Activated T-cell treated with anti-CD3 and anti-CD28 coated beads for 24 hours (primary cell): ENCODE results near the gene SEC14L5.
"Not testable (repeated sequence)": the region's sequence is repeated elsewhere in the genome, so short reads cannot be mapped to it uniquely, and the experiment has no call there.

Experiments used
- DNase-seq: peaks from one replicate; pipeline ENCODE4 v3.0.0-alpha.2; 2020; ENCODE audit warnings: low read depth

The SEC14L5 gene

DNA sequence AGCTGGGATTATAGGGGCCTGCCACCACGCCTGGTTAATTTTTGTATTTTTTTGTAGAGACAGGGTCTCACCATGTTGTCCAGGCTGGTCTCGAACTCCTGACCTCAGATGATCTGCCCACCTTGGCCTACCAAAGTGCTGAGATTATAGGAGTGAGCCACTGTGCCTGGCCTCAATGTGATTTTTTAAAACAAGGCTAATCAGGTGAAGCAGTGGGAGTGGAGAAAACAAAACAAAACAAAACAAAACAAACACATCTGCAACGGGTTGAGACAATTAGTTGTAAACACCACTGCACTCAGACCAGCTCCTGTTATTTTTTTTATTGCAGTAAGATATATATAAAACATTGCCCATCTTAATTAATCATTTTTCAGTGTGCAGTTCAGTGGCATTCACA, 6.5 kb upstream of the SEC14L5 start:
- not testable (repeated sequence) for DNase-seq

GRCh38 chr16:4954714-4955113, 3.4 kb upstream of the SEC14L5 start:
- DNase-seq: no peak

DNA sequence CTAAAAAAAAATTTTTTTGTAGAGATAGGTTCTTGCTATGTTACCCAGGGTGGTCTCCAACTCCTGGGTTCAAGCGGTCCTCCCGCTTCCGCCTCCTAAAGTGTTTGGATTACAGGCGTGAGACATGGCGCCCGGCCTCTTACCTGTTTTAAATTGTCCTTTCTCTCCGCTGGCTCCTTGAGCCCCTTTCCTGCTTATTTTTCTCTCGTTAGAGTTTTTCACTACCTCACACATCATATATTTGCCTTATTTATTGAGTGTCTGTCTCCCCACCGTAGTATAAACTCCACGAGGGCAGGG, 760 bp upstream of the SEC14L5 start:
- no peak for DNase-seq

DNA sequence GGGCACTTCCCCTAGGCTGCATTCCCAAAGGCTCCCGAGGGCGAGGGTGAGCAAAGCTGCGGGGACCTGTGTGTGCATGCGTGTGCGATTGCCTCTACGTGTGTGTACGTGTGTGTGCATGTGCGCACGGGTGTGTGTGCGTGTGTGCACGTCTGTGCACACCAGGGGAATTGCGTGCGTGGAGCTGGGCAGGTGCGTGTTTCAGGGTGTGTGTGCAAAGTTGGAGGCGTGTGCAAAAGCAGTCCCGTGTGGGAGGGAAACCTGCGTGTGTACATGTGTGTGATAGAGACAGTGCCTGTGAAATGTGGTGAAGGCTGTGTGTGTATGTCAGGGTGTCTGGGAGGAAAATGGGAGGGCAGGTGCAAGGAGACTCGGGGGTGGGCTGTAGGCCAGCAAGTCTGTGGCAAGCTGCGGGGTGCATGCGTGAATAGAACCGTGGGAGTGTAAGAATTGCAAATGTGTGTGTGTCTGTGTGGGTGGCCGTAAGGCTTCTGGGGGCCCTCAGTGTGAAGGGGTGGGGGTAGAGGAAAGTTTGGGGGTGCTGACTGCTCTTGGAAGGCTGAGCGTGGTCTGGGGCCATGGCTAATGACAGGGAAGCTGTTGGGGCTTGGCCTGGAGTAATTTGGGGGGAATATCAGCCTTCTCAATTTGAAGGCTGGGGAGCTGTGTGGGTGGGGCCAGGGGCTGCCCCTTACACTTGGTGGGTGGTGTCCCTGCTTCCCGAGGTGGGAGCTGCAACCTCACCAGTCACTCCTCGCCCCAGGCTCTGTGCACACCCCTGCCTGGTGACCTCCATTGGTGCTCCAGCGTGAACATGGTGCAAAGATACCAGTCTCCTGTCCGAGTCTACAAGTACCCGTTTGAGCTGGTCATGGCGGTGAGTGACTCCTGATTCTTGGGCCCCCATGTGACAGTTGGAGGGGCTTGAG, 644 bp downstream of the SEC14L5 start:
- no peak for DNase-seq

DNA sequence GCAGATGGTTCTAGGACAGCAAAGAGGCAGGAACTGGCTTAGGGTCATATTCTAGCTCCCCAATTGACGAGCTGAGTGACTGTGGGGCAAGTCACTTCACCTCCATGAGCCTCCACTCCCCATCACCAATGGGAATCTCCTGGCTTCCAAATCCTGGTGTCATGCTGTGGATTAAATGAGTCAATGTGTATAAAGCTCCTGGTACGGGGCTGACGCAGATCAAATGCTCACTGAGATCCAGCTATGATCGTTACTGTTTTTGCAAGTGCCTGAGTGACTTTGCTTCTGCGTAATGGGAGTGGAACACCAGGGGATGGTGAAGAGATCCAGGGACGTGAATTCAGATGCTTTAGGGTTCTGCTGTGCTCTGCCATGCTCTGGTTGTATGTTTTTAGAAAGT, 2.4 kb downstream of the SEC14L5 start:
- DNase-seq: no peak

DNA sequence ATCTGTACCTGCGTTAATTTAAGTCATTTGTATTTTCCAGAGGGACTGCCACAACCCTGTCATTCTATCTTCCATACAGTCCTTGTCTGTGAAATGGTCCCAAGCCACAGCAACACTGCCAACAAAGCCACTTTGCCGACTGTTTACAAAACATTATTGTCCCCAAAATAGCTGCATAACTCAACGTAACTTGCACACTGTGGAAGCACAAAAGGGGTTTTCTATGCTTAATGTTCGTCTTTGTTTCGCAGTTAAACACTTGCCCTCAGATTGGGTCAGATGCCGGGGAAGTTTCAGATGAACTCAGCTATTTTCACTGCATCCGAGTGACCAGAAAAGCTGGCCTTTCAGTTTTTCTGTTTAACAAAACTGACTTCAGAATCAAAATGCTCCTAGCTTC, 4.6 kb downstream of the SEC14L5 start:
- no peak for DNase-seq

- not testable (repeated sequence) for DNase-seq
Measured at GRCh38 chr16:4963527-4963926, 5.4 kb downstream of the SEC14L5 start.

DNA sequence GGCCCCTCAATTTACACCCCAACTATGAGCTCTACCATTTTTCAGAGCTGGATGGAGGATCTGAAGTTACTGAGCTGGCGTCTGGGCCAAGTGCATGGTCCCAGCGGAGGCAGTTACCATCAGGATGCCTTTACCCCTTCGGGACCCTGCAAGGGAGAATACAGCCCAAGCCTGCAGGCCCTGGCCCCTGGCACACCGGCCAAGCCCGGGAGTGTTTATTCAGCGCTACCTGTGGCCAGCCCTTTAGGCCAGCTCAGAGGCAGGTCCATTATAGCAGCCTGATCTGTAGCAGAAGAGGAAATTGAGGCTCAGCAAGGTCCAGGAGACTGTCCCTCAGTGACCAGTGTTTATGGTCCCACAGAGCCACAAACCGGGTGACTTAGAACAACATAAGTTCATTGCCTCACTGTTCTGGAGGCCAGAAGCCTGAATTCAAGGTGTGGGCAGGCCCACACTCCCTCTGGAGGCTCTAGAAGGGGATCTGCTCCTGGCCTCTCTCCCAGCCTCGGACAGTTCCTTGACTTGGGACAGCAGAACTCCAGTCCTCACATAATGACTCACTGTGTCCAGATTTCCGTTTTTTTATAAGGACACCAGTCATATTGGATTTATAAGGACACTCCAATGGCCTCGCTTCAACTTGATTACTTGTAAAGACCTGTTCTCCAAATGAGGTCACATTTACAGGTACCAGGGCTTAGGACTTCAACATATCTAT, 8.8 kb downstream of the SEC14L5 start:
- DNase-seq: no peak

DNA sequence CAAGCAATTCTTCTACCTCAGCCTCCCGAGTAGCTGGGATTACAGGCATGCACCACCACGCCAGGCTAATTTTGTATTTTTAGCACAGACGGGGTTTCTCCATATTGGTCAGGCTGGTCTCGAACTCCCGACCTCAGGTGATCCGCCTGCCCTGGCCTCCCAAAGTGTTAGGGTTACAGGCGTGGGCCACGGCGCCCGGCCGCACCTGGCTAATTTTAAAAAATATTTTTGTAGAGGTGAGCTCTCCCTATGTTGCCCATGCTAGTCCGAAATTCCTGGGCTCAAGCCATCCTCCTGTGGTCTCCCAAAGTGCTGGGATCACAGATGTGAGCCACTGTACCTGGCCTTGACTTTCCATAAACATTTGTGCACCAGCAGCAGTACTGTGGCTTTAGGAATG, 10.1 kb downstream of the SEC14L5 start:
- DNase-seq: not testable (repeated sequence)

- DNase-seq: no peak
Measured at GRCh38 chr16:4968879-4969483, 10.9 kb downstream of the SEC14L5 start.

DNA sequence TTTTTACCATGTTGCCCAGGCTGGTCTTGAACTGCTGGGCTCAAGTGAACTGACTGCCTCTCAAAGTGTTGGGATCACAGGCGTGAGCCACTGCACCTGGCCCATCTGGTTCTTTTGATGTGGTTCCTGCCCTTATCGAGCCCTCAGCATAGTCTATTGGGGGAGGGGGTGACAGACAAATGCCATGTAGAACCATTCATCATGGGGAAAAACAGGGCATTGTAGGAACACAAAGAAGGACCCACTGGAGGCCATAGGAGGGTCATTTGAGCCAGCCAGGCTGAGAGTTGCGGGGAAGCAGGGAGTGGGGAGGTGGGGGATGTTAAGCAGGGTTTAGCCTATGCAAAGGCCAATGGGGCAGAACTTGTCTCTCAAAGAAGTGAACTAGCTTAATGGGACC, 11.9 kb downstream of the SEC14L5 start:
- DNase-seq: no peak

DNA sequence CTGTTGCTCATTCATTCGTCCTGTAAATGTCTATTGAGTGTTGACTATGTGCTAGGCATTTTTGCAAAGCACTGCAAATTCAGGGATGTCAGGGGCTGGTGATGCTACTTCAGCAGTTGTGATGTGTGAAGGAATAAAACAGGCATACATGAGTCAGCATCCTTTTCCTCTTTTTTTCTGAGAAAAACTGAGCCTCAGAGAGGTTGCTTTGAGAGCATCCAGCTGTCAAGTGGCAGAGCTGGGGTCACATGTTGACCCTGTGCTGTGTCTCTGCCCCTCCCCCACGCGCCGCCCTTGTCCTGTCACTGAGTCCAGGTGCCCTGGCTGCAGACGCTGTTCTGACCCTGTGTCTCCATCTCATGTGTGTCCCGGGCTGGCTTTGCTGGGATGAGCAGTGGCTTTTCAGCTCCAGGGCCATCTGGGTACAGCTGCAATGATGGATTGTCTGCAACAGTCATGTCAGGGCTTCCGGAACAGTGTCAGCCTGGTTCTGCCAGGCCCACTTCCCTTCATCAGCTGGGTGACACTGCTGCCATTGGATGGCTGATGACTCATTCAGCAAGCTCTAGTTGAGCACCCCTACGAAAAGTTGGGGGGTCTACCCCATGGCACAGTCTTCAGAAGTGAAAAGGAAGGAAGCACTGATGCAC, 14.9 kb downstream of the SEC14L5 start:
- DNase-seq: no peak

DNA sequence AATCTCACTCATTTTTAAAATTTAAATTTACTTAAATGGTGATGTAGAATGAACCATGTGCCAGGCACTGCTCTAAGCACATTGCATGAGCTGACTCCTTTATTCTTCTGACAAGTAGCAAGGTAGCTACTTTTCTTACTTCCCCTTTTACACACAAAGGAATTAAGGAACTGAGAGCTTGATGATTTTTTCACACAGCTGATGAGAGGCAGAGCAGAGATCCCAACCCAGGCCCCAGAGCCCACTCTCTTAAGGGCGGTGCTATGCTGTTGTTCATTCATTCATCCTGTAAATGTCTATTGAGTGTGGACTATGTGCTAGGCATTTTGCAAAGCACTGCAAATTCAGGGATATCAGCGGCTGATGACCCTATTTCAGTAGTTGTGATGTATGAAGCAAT, 17.9 kb downstream of the SEC14L5 start:
- no peak for DNase-seq

GRCh38 chr16:4976611-4977145, 18.5 kb downstream of the SEC14L5 start:
- no peak for DNase-seq

GRCh38 chr16:4979164-4979563, 21.0 kb downstream of the SEC14L5 start:
- DNase-seq: no peak

DNA sequence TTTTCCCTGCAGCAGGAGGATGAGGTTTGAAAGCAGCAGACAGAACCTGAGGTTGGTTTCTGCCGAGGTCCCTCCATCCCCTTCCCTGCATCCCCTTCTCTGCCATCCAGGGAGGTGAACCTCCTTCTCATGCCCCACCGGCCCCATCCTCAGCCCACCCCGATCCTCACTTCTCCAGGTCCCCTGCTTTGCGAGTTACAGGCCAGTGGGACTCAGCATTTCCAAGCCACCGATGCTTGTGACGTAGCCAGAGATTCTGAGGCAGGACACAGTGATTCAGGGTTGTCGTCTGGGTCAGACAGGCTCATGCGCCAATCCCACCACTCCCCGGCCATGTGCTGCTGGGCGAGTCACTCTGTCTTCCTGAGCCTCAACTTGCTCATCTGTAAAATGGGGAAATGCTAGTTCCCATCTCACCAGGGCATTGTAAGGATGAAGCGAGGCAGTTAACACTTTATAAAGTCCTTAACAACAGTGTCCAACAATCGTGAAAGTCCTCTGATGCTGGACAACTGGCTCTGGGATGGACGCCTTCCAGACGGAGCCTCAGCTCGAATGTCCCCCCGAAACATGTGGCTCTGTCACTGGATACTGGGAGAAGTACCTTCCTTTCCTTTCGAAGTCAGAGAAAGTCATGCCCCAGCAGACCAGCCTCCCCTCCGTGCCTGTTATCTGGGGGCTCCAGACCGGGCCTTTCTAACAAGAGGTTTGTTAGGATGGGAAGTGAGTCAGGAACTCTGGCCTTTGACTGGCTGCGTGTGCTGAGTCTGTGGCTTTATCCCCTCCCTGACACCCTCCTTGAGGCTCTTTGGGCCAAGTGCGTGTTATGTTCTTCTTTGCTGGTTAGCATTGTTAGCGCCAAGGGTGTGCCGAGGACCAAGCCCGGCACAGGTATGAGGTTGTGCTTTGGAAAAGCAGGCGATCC, 21.9 kb downstream of the SEC14L5 start:
- DNase-seq: no peak

GRCh38 chr16:4980691-4981090, 22.6 kb downstream of the SEC14L5 start:
- no peak for DNase-seq

GRCh38 chr16:4981473-4981872, 23.3 kb downstream of the SEC14L5 start:
- no peak for DNase-seq

DNA sequence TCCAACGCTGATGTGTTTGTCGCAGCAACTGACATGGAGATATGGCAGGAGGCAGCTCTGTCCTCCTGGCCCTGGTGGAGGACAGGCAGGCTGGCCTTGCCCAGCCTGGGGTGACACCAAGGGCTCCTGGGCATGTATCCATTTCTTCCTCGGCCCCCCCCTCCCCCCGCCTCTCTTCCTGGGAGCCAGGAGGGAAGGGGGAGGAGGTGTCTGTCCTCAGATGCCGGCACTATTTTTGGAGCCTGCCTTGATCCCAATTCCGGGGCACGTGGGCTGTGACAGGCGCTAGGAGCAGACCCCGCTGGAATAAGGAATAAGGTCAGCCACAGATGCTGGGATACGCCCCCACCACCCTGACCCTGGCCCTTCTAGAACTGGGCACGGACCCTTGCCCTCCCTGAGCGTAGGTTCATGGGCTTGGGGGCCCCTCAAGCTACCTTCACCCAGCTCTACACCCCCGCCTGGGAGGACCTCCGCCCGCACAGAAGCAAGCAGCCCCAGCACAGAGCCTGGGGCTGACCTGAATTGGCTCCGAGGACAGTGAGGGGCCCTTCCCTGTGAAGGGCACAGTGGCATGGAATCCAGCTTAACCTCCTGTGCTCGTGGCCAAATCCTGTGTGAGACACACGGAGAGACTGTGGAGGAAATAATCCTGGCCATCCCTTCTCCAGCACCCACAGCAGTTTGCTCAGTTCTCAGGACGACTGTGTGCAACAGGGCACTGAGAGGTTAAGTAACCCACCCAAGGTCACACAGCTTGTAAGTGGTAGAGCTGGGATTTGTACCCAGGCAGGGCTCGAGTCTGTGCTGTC, 24.1 kb downstream of the SEC14L5 start:
- no peak for DNase-seq
